HL-60 (cell line): ENCODE results near the gene PSMB7.

Experiments used
- CTCF ChIP-seq: IDR thresholded peaks from one replicate; pipeline ENCODE4 v1.5.1; 2011; ENCODE audit warnings: low read length, control low read depth, inconsistent platforms; ENCODE audit not compliant: insufficient read depth
- REST ChIP-seq: IDR thresholded peaks from 2 replicates; pipeline ENCODE4 v1.6.1; 2012; ENCODE audit warnings: low read depth; ENCODE audit not compliant: insufficient replicate concordance

DNA sequence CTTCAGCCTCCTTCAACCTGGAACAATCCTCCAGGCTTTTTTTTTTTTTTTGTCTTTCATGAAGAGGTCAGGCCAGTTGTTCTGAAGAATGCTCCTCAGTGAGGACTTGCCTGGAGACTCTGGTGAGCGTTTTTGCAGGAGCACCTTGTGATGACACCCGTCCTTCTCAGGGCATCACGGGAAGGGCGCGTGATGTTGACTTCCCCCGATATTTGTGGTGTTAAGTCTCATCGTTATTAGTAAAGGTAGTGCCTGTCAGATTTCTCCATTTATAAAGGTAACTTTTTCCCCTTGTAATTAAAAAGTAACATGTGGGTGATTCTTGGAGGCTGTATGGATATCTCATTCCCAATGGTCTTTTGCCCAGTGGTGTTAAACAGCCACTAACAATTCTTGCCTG is 11.1 kb upstream of the PSMB7 start:
- TF ChIP-seq CTCF: no peak
- no peak for TF ChIP-seq REST
